Stimulated activated CD8-positive, alpha-beta memory T cell treated with anti-CD3 and anti-CD28 coated beads, Interleukin-7, amount 100 ng/mL, for 48 hours (primary cell): ENCODE measurements around the gene GNS.
"Not testable (repeated sequence)": the region's sequence is repeated elsewhere in the genome, so short reads cannot be mapped to it uniquely, and the experiment has no call there.

Experiments used
- DNase-seq, 2 donors: peaks; one replicate each; pipeline ENCODE4 v3.0.0-alpha.2; 2020; ENCODE audit warnings: low read depth in 1 of 2; ENCODE audit errors: extremely low read depth in 1 of 2

The GNS gene

DNA sequence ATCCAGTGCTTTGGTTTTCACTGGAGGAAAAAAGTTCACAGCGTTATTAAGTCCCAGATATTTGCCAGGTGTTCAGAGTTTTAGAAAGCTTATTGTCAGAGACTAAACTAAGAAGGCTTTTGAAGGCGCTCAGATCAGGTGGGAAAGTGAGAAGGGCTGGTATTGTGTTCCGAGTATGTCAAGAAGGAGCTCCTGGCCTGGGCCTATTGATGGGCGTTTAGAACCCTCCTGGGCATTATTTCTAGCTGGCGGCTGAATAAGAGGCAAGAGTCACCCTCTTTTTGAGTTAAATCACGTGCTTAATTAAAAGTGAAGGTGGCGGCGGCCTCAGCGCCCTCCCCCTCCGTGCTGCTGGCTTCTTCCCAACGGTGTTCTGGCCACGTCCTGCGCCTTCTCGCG lies 20.9 kb upstream of the GNS start:
- no peak for DNase-seq

GRCh38 chr12:64779354-64779974 lies 20.3 kb upstream of the GNS start:
- DNase-seq = no peak

- DNase-seq = not testable (repeated sequence)
Measured at GRCh38 chr12:64775147-64775736, 16.0 kb upstream of the GNS start.

DNA sequence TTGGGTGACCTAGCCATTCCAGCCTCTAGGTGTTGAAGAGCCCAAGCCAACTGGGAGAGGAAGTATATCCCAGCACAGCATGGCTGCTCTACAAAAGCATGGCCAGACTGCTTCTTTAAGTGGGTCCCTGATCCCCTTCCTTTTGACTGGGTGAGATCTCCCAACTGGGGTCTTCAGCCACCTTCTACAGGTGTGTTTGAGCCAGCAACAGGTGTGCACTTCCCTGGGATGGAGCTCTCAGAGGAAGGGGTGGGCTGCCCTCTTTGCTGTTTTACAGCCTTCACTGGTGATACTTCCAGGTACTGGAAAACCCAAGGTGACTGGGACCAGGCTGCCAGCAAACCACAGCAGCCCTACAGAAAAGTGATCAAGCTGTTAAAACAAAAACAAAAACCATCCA lies 14.2 kb upstream of the GNS start:
- no peak for DNase-seq

DNA sequence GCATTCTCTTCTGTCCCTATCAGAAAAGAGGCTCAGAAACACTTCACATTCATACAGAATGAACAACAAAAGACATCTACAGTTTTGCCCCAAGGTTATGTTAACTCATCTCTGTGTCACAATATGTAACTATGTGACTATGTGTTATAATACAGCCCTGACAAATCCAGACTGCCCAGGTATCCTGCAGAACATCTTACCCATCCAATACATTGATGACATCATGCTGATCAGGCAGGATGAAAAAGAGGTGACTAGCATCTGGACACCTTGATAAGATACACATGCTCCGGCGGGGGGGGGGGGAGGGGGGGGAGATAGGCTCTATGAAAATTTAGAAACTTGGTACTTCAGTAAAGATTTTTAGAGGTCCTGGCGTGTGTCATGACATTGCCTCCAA lies 8.3 kb upstream of the GNS start:
- DNase-seq = no peak

DNA sequence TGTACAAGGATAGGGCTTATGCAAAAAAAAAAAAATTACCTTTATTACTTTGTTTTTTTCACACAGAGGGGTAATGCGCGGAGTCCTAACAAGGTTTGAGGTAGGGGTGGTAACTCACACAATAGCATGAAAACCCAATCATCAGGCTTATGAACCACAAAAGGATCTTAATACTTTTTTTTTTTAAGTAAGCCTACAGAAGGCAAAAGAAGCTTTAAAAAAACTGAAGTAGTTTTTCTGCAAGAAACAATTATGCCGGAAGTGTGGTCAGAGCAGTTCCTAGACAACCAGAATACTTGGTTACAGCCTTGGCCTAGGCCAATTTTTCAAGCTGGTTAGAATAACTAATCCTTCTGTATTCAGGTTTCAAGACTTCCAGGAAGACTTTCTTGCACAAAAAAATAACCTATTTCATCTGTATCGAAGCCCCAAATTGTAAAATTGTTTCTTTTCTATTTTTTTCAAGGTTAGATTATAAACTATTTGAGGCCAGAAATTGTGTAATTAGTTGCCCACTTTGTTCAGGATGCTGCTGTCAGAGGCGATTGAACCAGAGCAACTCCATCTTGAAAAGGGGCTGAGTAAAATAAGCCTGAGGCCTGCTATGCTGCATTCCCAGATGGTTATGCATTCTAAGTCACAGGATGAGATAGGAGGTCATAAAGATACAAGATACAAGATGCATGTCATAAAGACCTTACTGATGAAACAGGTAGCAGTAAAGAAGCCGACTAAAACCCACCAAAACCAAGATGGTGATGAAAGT lies 1.8 kb upstream of the GNS start:
- no peak for DNase-seq

DNA sequence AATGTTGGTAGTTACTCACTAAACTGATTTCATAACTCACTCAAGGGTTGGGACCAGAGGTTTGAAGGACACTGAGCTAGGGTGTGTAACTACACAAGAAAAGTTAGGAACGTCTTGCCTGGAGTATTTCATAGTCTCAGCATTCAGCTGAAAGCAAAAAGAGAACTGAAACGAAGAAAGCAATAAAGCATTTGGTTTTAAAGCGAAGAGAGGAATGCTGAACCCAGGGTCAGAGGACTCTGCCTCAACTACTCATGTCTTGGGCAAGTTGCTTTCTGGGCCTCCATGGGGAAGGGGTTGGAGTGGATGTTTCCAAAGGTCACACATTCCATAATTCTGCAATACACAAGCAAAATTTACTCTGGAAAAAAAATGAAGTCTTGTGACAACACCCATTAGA lies 1.4 kb downstream of the GNS start:
- DNase-seq = no peak

DNA sequence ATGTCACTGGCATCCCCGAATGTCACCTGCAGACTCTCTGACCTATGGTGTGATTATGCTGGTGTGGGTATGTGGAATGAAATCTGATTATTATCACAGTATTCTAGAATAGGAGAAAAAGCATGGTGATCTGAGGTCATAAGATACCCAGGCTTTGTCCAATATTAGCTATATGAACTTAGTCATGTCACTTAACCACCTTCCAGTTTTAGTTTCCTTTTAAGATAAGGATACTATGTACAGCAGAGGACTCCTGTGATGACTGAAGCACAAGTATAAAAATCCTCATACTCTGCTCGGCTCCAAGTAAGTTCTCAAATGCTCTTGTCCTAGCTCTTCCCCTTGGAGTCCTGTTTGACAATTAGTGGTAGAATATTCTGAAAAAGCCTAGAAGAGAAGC lies 2.8 kb downstream of the GNS start:
- DNase-seq = no peak

DNA sequence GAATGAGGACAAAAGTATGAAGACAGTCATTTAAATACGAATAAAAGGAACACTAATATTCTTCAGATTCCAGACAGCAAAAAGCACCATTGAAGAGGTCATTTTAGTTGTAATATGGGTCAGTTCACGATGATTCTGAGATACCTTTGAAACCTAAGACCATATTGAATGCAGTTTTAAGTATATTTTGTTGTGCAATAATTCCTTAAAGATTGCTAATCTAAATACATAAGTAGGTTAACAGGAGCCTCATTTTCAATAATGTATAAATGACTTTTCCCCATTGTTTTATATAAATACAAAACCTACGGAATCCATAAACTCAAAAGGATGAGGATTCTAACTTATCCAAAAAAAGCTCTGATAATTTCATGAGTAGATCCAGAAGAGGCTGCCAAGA lies 5.8 kb downstream of the GNS start:
- DNase-seq = no peak

DNA sequence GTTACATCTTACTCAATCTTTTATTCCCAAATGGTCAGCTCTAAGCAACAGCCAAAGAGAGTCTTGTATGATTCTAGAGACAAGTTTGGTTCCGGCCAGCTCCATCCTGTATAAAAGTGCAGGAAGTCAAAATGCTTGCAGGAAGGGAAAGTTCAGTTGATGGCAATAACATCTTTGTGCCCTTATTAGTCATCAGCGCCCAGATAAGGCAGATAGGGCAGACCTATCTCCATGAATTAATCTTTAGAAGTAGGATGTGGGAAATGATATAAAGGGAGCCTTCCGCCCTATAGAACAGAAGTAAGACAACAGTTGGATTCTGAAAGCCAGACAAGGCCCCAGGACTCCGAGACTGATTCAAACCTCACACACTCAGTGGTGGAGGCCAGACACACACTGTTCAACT lies 6.4 kb downstream of the GNS start:
- no peak for DNase-seq

DNA sequence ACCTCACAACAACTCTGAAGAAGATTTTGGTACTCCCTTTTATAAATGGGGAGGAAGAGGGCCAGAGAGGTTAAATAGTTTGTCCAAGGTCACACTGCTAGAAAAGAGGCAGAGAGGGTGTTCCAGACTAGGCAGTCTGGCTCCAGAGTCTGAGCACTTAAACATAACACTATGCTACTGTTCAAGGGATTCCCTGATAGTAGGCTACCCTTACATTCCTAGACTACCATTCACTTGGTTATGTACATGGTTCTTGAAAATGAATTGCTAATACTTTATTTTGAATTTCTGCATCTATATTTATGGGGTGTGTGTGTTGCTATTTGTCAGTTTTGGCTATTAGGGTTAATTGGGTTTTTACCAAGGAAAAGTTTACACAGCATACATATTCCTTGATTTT lies 7.2 kb downstream of the GNS start:
- DNase-seq = no peak

DNA sequence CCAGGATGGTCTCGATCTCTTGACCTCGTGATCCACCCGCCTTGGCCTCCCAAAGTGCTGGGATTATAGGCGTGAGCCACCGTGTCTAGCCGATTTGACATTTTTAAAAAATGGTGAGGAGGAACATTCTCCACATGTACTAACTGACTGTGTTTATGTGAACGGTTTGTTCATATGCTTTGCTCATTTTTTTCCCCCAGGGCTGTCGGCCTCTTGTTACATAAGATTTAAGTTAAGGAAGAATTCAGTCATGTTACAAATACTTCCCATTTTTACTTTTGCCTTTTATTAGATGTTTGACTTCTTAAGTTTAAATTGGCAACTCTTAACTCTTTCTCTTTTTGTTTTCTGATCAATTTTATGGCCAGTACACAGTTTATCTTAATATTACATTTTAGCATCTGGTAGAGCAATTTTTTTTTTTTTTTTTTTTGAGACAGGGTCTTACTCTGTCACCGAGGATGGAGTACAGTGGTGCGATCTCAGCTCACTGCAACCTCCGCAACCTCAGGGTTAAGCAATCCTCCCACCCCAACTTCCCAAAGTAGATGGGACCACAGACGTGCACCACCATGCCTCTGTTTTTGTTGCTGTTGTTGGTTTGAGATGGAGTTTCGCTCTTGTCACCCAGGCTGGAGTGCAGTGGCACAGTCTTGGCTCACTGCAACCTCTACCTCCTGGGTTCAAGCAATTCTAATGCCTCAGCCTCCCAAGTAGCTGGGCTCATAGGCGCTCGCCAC lies 9.6 kb downstream of the GNS start:
- no peak for DNase-seq

DNA sequence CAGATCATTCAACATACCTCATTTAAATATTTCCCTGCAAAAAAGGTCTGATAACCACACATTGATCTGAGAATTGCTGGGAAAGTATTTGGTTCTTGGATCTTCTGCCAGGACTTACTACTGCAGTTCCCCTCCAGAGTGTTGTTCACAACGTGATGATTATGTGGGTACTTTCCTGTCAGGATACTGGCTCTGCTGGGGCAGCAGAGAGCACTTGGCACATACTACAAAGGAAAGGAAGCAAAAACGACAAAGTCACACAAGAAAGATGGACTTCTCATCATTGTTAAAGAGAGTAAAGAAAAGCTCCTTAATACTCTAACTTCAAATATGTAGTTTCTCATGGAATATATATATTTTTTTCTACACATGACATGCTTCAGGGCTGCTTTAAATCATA lies 11.5 kb downstream of the GNS start:
- no peak for DNase-seq

DNA sequence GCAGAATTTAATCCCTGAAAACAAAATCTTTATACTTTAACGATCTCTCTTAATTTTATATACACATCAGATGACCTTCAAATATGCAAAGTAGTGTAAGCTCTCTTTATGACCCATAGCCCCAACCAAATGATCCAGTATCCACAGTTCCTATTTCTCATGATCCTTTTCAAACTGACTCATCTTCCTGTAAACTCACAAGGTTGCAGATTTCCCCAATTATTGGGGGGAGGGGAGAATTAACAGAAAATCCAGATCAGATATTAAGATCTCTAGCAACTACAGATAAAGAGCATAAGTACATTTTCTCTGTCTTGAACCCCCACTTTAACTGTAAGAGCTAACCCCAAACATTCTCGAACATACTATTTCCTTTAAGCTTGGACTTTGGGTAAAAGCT lies 12.5 kb downstream of the GNS start:
- DNase-seq = no peak

- DNase-seq = no peak
Measured at GRCh38 chr12:64745980-64746379, 13.2 kb downstream of the GNS start.

DNA sequence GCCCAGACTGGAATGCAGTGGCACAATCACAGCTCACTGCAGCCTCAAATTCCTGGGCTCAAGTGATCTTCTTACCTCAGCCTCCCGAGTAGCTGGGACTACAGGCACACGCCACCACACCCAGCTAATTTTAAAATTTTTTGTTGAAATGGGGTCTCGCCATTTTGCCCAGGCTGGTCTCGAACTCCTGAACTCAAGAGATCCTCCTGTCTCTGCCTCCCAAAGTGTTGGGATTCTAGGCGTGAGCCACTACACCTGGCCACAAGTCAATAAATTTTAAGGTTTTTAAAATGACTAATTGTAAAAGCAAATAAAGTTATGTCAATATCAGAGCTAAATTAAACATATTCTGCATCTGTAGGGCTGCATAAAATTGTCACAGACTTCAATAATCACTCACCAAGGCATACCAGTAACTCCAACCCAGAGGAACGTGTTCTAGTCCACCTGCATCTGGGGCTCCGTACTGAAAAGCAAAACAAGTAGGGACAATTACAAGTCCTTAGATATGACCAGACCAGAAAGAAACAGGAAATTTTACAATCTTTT lies 13.9 kb downstream of the GNS start:
- DNase-seq = no peak

DNA sequence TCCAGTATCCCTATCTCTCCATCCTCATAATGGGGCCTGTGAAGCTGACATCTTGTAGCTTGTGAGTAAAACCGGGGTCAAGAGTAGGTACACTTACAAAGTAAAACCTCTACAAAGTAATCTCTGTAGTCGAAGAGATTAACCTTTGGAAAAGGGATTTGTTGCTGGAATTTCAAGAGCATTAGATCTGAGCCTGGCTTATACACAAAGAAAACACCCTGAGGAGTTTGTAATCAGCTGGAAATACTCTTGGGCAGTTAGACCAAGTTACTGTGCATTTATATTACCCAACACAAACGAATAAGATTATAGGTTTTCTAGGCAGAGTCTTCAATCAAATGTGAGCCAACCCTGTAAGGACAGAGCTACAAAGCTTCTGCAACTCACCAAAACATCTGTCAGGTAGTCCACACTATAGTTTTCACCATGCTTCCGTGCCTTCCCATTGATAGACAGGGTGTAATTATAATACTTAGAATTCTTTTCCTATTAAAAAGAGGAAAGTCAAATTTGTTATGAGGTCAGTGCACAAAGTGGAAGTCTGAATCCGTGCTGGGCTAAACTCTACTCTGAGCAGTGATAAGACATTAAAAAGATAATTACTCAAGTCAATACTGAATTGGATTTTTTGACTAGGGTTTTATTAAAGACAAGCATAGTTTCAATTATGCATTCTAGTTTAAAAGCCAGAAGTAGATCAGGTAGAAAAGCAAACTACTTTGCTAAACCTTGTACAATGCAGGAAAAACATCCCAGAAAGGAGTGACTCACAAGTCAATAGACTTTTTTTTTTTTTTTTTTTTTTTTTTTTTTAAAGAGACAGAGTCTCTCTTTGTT lies 14.6 kb downstream of the GNS start:
- no peak for DNase-seq

- DNase-seq = no peak
Measured at GRCh38 chr12:64743206-64743605, 16.0 kb downstream of the GNS start.

- no peak for DNase-seq
Measured at GRCh38 chr12:64742416-64742815, 16.8 kb downstream of the GNS start.

DNA sequence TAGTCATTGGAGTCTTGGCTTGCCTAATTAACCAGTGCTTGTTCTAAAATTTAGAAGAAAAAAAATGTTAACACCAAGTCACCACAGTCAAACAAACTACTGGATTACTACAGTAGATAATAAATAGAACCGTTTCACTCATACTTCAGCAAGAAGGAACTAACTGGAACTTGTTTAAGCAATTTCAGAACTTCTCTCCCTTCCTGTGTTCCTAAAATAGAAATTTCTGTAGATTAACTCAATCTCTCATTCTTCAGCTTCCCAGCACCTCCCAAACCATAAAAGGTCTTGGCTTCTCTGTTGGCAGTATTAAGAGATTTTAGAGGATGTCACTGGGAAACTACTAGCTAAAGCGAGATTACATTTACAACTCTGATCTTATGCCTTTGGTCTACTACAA lies 18.6 kb downstream of the GNS start:
- DNase-seq = no peak

DNA sequence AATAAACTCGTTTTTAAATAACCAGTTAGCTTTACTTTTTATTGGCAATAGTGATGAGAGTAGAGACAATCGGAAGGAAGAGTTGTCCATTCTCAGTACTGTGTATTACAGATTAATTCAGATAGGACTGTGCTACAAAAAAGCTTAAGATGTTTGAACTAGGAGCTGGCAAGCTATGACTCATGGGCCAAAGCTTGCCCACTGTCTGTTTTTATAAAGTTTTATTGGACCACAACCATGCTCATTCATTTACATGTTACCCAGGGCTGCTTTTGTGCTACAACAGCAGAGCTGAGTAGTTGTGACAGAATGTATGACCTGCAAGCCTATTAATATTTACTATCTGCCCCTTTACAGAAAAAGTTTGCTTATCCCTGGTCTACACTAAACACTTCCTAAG lies 19.4 kb downstream of the GNS start:
- DNase-seq = no peak
